B cell (primary cell): Measurements from ENCODE around the gene FBXW9.

Source experiments
- EZH2 ChIP-seq: IDR thresholded peaks from 2 replicates; pipeline ENCODE4 v1.6.1; 2012; ENCODE audit warnings: borderline replicate concordance, low read depth, mild to moderate bottlenecking, moderate library complexity, low read length; ENCODE audit not compliant: insufficient read depth, poor library complexity, severe bottlenecking
- TF ChIP-seq, protein P1 (sequence below): fragments of 200-600 bp; IDR thresholded peaks from one replicate; pipeline ENCODE4 v1.8.0; 2022; ENCODE audit warnings: antibody characterized with exemption, mild to moderate bottlenecking

DNA sequence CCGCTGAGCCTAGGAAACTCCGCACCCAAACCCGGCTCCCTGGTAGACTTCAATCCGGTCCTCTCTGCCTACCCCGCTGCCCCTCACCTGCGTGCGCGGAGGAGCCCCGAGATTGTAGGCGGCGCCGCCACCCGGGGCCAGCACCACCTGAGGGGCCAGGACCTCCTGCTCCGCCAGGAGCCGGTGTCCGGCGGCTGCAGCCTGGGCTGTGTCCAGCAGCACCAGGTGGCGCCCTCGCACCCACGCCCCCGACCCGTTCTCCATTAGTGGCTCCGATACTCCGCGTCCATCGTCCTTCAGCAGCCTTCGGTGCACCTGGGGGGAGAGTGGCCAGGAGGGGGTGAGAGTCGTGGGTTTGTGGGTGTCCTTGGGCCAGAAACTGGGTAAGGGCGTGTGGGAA is 48.3 kb downstream of the FBXW9 start:
- TF ChIP-seq, protein P1, sequence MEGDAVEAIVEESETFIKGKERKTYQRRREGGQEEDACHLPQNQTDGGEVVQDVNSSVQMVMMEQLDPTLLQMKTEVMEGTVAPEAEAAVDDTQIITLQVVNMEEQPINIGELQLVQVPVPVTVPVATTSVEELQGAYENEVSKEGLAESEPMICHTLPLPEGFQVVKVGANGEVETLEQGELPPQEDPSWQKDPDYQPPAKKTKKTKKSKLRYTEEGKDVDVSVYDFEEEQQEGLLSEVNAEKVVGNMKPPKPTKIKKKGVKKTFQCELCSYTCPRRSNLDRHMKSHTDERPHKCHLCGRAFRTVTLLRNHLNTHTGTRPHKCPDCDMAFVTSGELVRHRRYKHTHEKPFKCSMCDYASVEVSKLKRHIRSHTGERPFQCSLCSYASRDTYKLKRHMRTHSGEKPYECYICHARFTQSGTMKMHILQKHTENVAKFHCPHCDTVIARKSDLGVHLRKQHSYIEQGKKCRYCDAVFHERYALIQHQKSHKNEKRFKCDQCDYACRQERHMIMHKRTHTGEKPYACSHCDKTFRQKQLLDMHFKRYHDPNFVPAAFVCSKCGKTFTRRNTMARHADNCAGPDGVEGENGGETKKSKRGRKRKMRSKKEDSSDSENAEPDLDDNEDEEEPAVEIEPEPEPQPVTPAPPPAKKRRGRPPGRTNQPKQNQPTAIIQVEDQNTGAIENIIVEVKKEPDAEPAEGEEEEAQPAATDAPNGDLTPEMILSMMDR = no peak
- TF ChIP-seq EZH2 = no peak
